Osteocyte (in vitro differentiated cells): ENCODE results near the gene PPEF1. TPM values are rescaled to one million over a fixed set of nuclear protein-coding genes. Genes with fewer than 3 reads are reported as not detected.
"Not testable (repeated sequence)": the region's sequence is repeated elsewhere in the genome, so short reads cannot be mapped to it uniquely, and the experiment has no call there.

Source experiments
- DNase-seq: peaks from one replicate; pipeline ENCODE4 v3.0.0; 2021; ENCODE audit warnings: mixed read lengths; ENCODE audit not compliant: unreplicated experiment; ENCODE audit errors: extremely low spot score
- H3K27ac Mint-ChIP-seq: one replicate; pipeline ENCODE4 v1.8.0; 2021; ENCODE audit warnings: mild to moderate bottlenecking, mixed read lengths; ENCODE audit not compliant: unreplicated experiment
- H3K27me3 Mint-ChIP-seq: one replicate; pipeline ENCODE4 v1.8.0; 2021; ENCODE audit warnings: mixed read lengths; ENCODE audit not compliant: unreplicated experiment
- H3K36me3 Mint-ChIP-seq: one replicate; pipeline ENCODE4 v1.8.0; 2021; ENCODE audit warnings: mixed read lengths; ENCODE audit not compliant: unreplicated experiment
- H3K4me1 Mint-ChIP-seq: one replicate; pipeline ENCODE4 v1.8.0; 2021; ENCODE audit warnings: mixed read lengths; ENCODE audit not compliant: unreplicated experiment
- H3K4me3 Mint-ChIP-seq: one replicate; pipeline ENCODE4 v1.8.0; 2021; ENCODE audit warnings: mild to moderate bottlenecking, moderate library complexity, mixed read lengths; ENCODE audit not compliant: unreplicated experiment
- H3K9me3 Mint-ChIP-seq: one replicate; pipeline ENCODE4 v1.8.0; 2021; ENCODE audit warnings: mixed read lengths; ENCODE audit not compliant: unreplicated experiment
- CTCF ChIP-seq: fragments of 200-600 bp; sonication (generic); IDR thresholded peaks from 2 replicates; pipeline ENCODE4 v1.5.0; 2021; ENCODE audit warnings: antibody characterized with exemption, mild to moderate bottlenecking, moderate library complexity
- total RNA-seq: library from RNA; stranded (reverse); gene quantifications from 2 replicates; pipeline ENCODE4 v1.2.1, GENCODE V29; 2021

The PPEF1 gene
- total RNA-seq, 1 donor from 2014 or later, result 1.2 TPM

GRCh38 chrX:18721683-18722499, 14.4 kb downstream of the PPEF1 start:
- Mint-ChIP-seq H3K4me3 (no peak overlapping the region), H3K9me3 (peaks cover 4% of the 10 kb centered on the region), H3K36me3 (no peaks in the 10 kb centered on the region), H3K4me1 (no peaks in the 10 kb centered on the region), H3K27me3 (peaks cover 2% of the 10 kb centered on the region), H3K27ac (no peak overlapping the region)
- TF ChIP-seq CTCF, result no peak
- DNase-seq, result no peak

- peaks cover 4% of the 10 kb centered on the region for H3K9me3 Mint-ChIP-seq
Observed at GRCh38 chrX:18722500-18723071, 15.1 kb downstream of the PPEF1 start.

GRCh38 chrX:18725310-18725943, 18.0 kb downstream of the PPEF1 start:
- no peak overlapping the region for H3K27ac Mint-ChIP-seq
- DNase-seq, result no peak
- no peaks in the 10 kb centered on the region for H3K4me1 Mint-ChIP-seq
- no peak for TF ChIP-seq CTCF
- H3K9me3 Mint-ChIP-seq, result peaks cover 11% of the 10 kb centered on the region
- H3K27me3 Mint-ChIP-seq, result no peaks in the 10 kb centered on the region
- no peaks in the 10 kb centered on the region for H3K36me3 Mint-ChIP-seq
- H3K4me3 Mint-ChIP-seq, result no peak overlapping the region

More at GRCh38 chrX:18722500-18723071, 15.1 kb downstream of the PPEF1 start:
- DNase-seq, result no peak
- no peak for TF ChIP-seq CTCF
- peaks cover 2% of the 10 kb centered on the region for H3K27me3 Mint-ChIP-seq
- H3K36me3 Mint-ChIP-seq, result no peaks in the 10 kb centered on the region
- no peak overlapping the region for H3K4me3 Mint-ChIP-seq
- H3K4me1 Mint-ChIP-seq, result no peaks in the 10 kb centered on the region
- no peak overlapping the region for H3K27ac Mint-ChIP-seq

GRCh38 chrX:18733287-18733686, 25.8 kb downstream of the PPEF1 start:
- no peak for DNase-seq
- TF ChIP-seq CTCF, result no peak
- peaks cover 5% of the 10 kb centered on the region for H3K27me3 Mint-ChIP-seq
- no peak overlapping the region for H3K27ac Mint-ChIP-seq
- no peak overlapping the region for H3K4me3 Mint-ChIP-seq
- peaks cover 20% of the 10 kb centered on the region for H3K9me3 Mint-ChIP-seq
- no peaks in the 10 kb centered on the region for H3K36me3 Mint-ChIP-seq
- no peaks in the 10 kb centered on the region for H3K4me1 Mint-ChIP-seq

GRCh38 chrX:18739609-18740008, 32.2 kb downstream of the PPEF1 start:
- H3K4me3 Mint-ChIP-seq, DNase-seq: not testable (repeated sequence)

More at GRCh38 chrX:18739609-18740008, 32.2 kb downstream of the PPEF1 start:
- H3K27me3 Mint-ChIP-seq, H3K36me3 Mint-ChIP-seq, H3K27ac Mint-ChIP-seq, H3K4me1 Mint-ChIP-seq: not testable (repeated sequence)
- peaks cover 20% of the 10 kb centered on the region for H3K9me3 Mint-ChIP-seq
